Karpas-422 (cell line): ENCODE results near the gene FES. TPM values are rescaled to one million over a fixed set of nuclear protein-coding genes. Genes with fewer than 3 reads are reported as not detected.

Experiments
- DNase-seq: peaks from one replicate; pipeline ENCODE4 v3.0.0-alpha.2; 2015
- H2AFZ ChIP-seq: fragments of 200-600 bp; sonication (generic); 2 replicates; pipeline ENCODE4 v1.6.1; 2014; ENCODE audit warnings: antibody characterized with exemption, low read length, mixed read lengths
- H3K27ac ChIP-seq: fragments of 200-600 bp; sonication (generic); 2 replicates; pipeline ENCODE4 v1.5.1; 2014; ENCODE audit warnings: mild to moderate bottlenecking, low read length, moderate library complexity
- H3K27me3 ChIP-seq: fragments of 200-600 bp; sonication (generic); 2 replicates; pipeline ENCODE4 v1.6.1; 2014; ENCODE audit warnings: low read length, mixed read lengths
- H3K36me3 ChIP-seq: fragments of 200-600 bp; sonication (generic); 2 replicates; pipeline ENCODE4 v1.6.1; 2014; ENCODE audit warnings: low read length, mixed read lengths; ENCODE audit not compliant: insufficient read depth
- H3K4me1 ChIP-seq: fragments of 200-600 bp; sonication (generic); 2 replicates; pipeline ENCODE4 v1.6.1; 2014; ENCODE audit warnings: mild to moderate bottlenecking, low read length, mixed read lengths
- H3K4me2 ChIP-seq: fragments of 200-600 bp; sonication (generic); 2 replicates; pipeline ENCODE4 v1.6.1; 2014; ENCODE audit warnings: low read length, low read depth, mild to moderate bottlenecking; ENCODE audit not compliant: poor library complexity, severe bottlenecking
- H3K4me3 ChIP-seq: fragments of 200-600 bp; sonication (generic); 2 replicates; pipeline ENCODE4 v1.5.1; 2014; ENCODE audit warnings: mild to moderate bottlenecking, antibody characterized with exemption, low read length, mixed read lengths
- H3K79me2 ChIP-seq: fragments of 200-600 bp; sonication (generic); 2 replicates; pipeline ENCODE4 v1.6.1; 2014; ENCODE audit warnings: mild to moderate bottlenecking, low read length, mixed read lengths
- H3K9ac ChIP-seq: fragments of 200-600 bp; sonication (generic); 2 replicates; pipeline ENCODE4 v1.6.0; 2014; ENCODE audit warnings: low read length
- H3K9me2 ChIP-seq: fragments of 200-600 bp; sonication (generic), shearing (Covaris generic); replicated peaks from 2 replicates; pipeline ENCODE4 v1.6.0; 2014; ENCODE audit warnings: mild to moderate bottlenecking, low read length, moderate library complexity; ENCODE audit not compliant: insufficient read depth
- H3K9me3 ChIP-seq: fragments of 300-700, 200-600 bp; sonication (generic); 2 replicates; pipeline ENCODE4 v1.6.1; 2014; ENCODE audit warnings: low read length, mixed read lengths
- H4K20me1 ChIP-seq: fragments of 200-600 bp; sonication (generic); 2 replicates; pipeline ENCODE4 v1.6.1; 2014; ENCODE audit warnings: mild to moderate bottlenecking, antibody characterized with exemption, low read length, low read depth; ENCODE audit not compliant: insufficient read depth
- total RNA-seq: library from RNA; depleted of rRNA; stranded (reverse); fragments of >200 nt; shearing (Covaris generic); gene quantifications from 2 replicates; pipeline ENCODE4 v1.2.3, GENCODE V29; 2014; ENCODE audit warnings: low replicate concordance

FES gene
- total RNA-seq, 1 experiment from 2014 or later: 33.7 TPM

- peaks cover 61% of the 10 kb centered on the region for H3K4me1 ChIP-seq
- peak overlapping the region; percentile 85; the same call in 1 of the 2 replicates for H2AFZ ChIP-seq
- peak; percentile 56 for DNase-seq
- no peaks in the 10 kb centered on the region for H3K9me3 ChIP-seq
- peak overlapping the region; percentile 98 for H3K9ac ChIP-seq
- no peaks in the 10 kb centered on the region for H3K9me2 ChIP-seq
- peak overlapping the region; percentile 84 for H3K27ac ChIP-seq
- H3K4me2 ChIP-seq: peak overlapping the region; percentile 93
- H4K20me1 ChIP-seq: no peaks in the 10 kb centered on the region
- peak overlapping the region; percentile 87; the same call in 1 of the 2 replicates for H3K4me3 ChIP-seq
- no peaks in the 10 kb centered on the region for H3K27me3 ChIP-seq
- H3K36me3 ChIP-seq: no peaks in the 10 kb centered on the region
- H3K79me2 ChIP-seq: peaks cover 37% of the 10 kb centered on the region
Measured at GRCh38 chr15:90933301-90933700, 49.0 kb downstream of the FES start.

GRCh38 chr15:90934256-90934948, 50.1 kb downstream of the FES start:
- Histone ChIP-seq H3K27me3 (no peaks in the 10 kb centered on the region), H3K27ac (peak overlapping the region; percentile 50; the same call in 1 of the 2 replicates), H3K36me3 (peaks cover 4% of the 10 kb centered on the region), H2AFZ (no peak overlapping the region; the same call in 1 of the 2 replicates), H3K79me2 (peaks cover 29% of the 10 kb centered on the region), H3K9me3 (no peaks in the 10 kb centered on the region), H3K9me2 (no peaks in the 10 kb centered on the region), H3K4me3 (peak overlapping the region; percentile 94), H4K20me1 (no peaks in the 10 kb centered on the region), H3K4me2 (peak overlapping the region; percentile 93), H3K4me1 (peaks cover 51% of the 10 kb centered on the region), H3K9ac (peak overlapping the region; percentile 98)
- peak; percentile 96 for DNase-seq

- H3K27ac ChIP-seq: peak within 1 kb of the TSS; percentile 55; the same call in 1 of the 2 replicates
- no peaks in the 10 kb centered on the region for H4K20me1 ChIP-seq
- peaks cover 26% of the 10 kb centered on the region for H3K79me2 ChIP-seq
- H2AFZ ChIP-seq: peak within 1 kb of the TSS; percentile 92
- peak within 1 kb of the TSS; percentile 98 for H3K9ac ChIP-seq
- peaks cover 51% of the 10 kb centered on the region for H3K4me1 ChIP-seq
- H3K4me2 ChIP-seq: peak within 1 kb of the TSS; percentile 93
- no peaks in the 10 kb centered on the region for H3K9me3 ChIP-seq
- no peaks in the 10 kb centered on the region for H3K27me3 ChIP-seq
- DNase-seq: peak; percentile 98
- H3K9me2 ChIP-seq: no peaks in the 10 kb centered on the region
- peaks cover 11% of the 10 kb centered on the region for H3K36me3 ChIP-seq
- H3K4me3 ChIP-seq: peak within 1 kb of the TSS; percentile 94
Measured at GRCh38 chr15:90934949-90935751, 50.8 kb downstream of the FES start, which contains the start of gene UNC45A. UNC45A (plus strand) TSS chr15:90935285; CDS start chr15:90935325, 40 bp downstream.

- Histone ChIP-seq H2AFZ (no peak overlapping the region), H3K9me2 (no peaks in the 10 kb centered on the region), H3K9me3 (no peaks in the 10 kb centered on the region), H3K9ac (peak overlapping the region; percentile 98), H3K36me3 (peaks cover 17% of the 10 kb centered on the region), H3K4me3 (peak overlapping the region; percentile 94; the same call in 1 of the 2 replicates), H3K79me2 (peaks cover 20% of the 10 kb centered on the region), H3K4me2 (peak overlapping the region; percentile 93), H3K27ac (no peak overlapping the region), H3K4me1 (peaks cover 40% of the 10 kb centered on the region), H4K20me1 (no peaks in the 10 kb centered on the region), H3K27me3 (no peaks in the 10 kb centered on the region)
- DNase-seq: no peak
Measured at GRCh38 chr15:90936823-90937222, 52.5 kb downstream of the FES start.

GRCh38 chr15:90938261-90938660, 54.0 kb downstream of the FES start:
- H3K4me1 ChIP-seq: peaks cover 31% of the 10 kb centered on the region
- H3K9me2 ChIP-seq: no peaks in the 10 kb centered on the region
- no peak overlapping the region for H3K4me2 ChIP-seq
- no peak overlapping the region for H2AFZ ChIP-seq
- peaks cover 20% of the 10 kb centered on the region for H3K79me2 ChIP-seq
- peaks cover 17% of the 10 kb centered on the region for H3K36me3 ChIP-seq
- DNase-seq: no peak
- H3K9ac ChIP-seq: no peak overlapping the region
- H3K27me3 ChIP-seq: no peaks in the 10 kb centered on the region
- H4K20me1 ChIP-seq: no peaks in the 10 kb centered on the region
- H3K9me3 ChIP-seq: no peaks in the 10 kb centered on the region
- no peak overlapping the region for H3K4me3 ChIP-seq
- no peak overlapping the region for H3K27ac ChIP-seq

GRCh38 chr15:90939756-90940155, 55.5 kb downstream of the FES start:
- H2AFZ ChIP-seq: no peak overlapping the region
- H3K4me3 ChIP-seq: no peak overlapping the region
- no peak overlapping the region for H3K27ac ChIP-seq
- no peaks in the 10 kb centered on the region for H4K20me1 ChIP-seq
- H3K79me2 ChIP-seq: peaks cover 20% of the 10 kb centered on the region
- peaks cover 17% of the 10 kb centered on the region for H3K36me3 ChIP-seq
- peaks cover 17% of the 10 kb centered on the region for H3K4me1 ChIP-seq
- no peaks in the 10 kb centered on the region for H3K27me3 ChIP-seq
- no peak for DNase-seq
- H3K9ac ChIP-seq: no peak overlapping the region
- no peaks in the 10 kb centered on the region for H3K9me3 ChIP-seq
- H3K9me2 ChIP-seq: no peaks in the 10 kb centered on the region
- no peak overlapping the region for H3K4me2 ChIP-seq

GRCh38 chr15:90941038-90941437, 56.7 kb downstream of the FES start:
- no peaks in the 10 kb centered on the region for H3K27me3 ChIP-seq
- no peak for DNase-seq
- no peak overlapping the region for H2AFZ ChIP-seq
- no peaks in the 10 kb centered on the region for H3K9me3 ChIP-seq
- no peaks in the 10 kb centered on the region for H4K20me1 ChIP-seq
- no peak overlapping the region for H3K27ac ChIP-seq
- peaks cover 10% of the 10 kb centered on the region for H3K4me1 ChIP-seq
- no peaks in the 10 kb centered on the region for H3K9me2 ChIP-seq
- no peak overlapping the region for H3K9ac ChIP-seq
- H3K36me3 ChIP-seq: peaks cover 22% of the 10 kb centered on the region
- peaks cover 11% of the 10 kb centered on the region for H3K79me2 ChIP-seq
- H3K4me2 ChIP-seq: no peak overlapping the region
- no peak overlapping the region for H3K4me3 ChIP-seq
